HG03095 (cell line): Measurements from ENCODE around the gene CACHD1.

ENCODE experiments used
- ATAC-seq: cut with Tn5 transposase; IDR thresholded peaks from one replicate; pipeline ENCODE4 v1.9.1; 2021; ENCODE audit warnings: moderate library complexity; ENCODE audit not compliant: unreplicated experiment

Gene CACHD1

GRCh38 chr1:64519901-64520300, 50.0 kb downstream of the CACHD1 start:
- no peak for ATAC-seq

GRCh38 chr1:64522740-64523139, 52.8 kb downstream of the CACHD1 start:
- ATAC-seq = no peak

GRCh38 chr1:64523413-64524337, 53.7 kb downstream of the CACHD1 start:
- ATAC-seq = no peak

GRCh38 chr1:64524614-64525013, 54.7 kb downstream of the CACHD1 start:
- no peak for ATAC-seq

- no peak for ATAC-seq
These were observed 55.3 kb downstream of the CACHD1 start for GRCh38 chr1:64525116-64525686.

GRCh38 chr1:64526312-64526711, 56.4 kb downstream of the CACHD1 start:
- no peak for ATAC-seq

- no peak for ATAC-seq
These were observed 57.2 kb downstream of the CACHD1 start for GRCh38 chr1:64527165-64527564.

- ATAC-seq = no peak
These were observed 57.9 kb downstream of the CACHD1 start for GRCh38 chr1:64527786-64528185.

- ATAC-seq = no peak
These were observed 61.2 kb downstream of the CACHD1 start for GRCh38 chr1:64530969-64531692.

- ATAC-seq = no peak
These were observed 62.7 kb downstream of the CACHD1 start for GRCh38 chr1:64532646-64533045.

GRCh38 chr1:64535938-64536835, 66.3 kb downstream of the CACHD1 start:
- ATAC-seq = no peak

- no peak for ATAC-seq
These were observed 67.0 kb downstream of the CACHD1 start for GRCh38 chr1:64536836-64537490.

- ATAC-seq = no peak
These were observed 68.0 kb downstream of the CACHD1 start for GRCh38 chr1:64537942-64538341.

- ATAC-seq = no peak
These were observed 68.5 kb downstream of the CACHD1 start for GRCh38 chr1:64538389-64538788.

- no peak for ATAC-seq
These were observed 69.4 kb downstream of the CACHD1 start for GRCh38 chr1:64539289-64539688.

GRCh38 chr1:64539781-64540218, 69.9 kb downstream of the CACHD1 start:
- no peak for ATAC-seq

GRCh38 chr1:64540265-64540791, 70.4 kb downstream of the CACHD1 start:
- no peak for ATAC-seq

- no peak for ATAC-seq
These were observed 72.2 kb downstream of the CACHD1 start for GRCh38 chr1:64542118-64542517.

GRCh38 chr1:64543831-64544230, 73.9 kb downstream of the CACHD1 start:
- ATAC-seq = no peak
